ENCODE results near the gene DMD. TPM values are rescaled to one million over a fixed set of nuclear protein-coding genes. Genes with fewer than 3 reads are reported as not detected.

DMD gene
- total RNA-seq, 1 donor from 2014 or later = 143 TPM

- DNase-seq = no peak
- H3K4me1 ChIP-seq = no peaks in the 10 kb centered on the region
Measured at GRCh38 chrX:31547816-31548215, 1663.5 kb downstream of the DMD start.

GRCh38 chrX:31547416-31547815, 1663.9 kb downstream of the DMD start:
- TF ChIP-seq CTCF (IDR thresholded peaks at IDR 0.05; ENCODE audit: borderline replicate concordance) = no peak
- intact Hi-C loops (cut with micrococcal nuclease) = no loop called here
- no peaks in the 10 kb centered on the region for H3K4me1 ChIP-seq

More at GRCh38 chrX:31547816-31548215, 1663.5 kb downstream of the DMD start:
- no peaks in the 10 kb centered on the region for H3K27me3 ChIP-seq (ENCODE audit: low read depth)
- TF ChIP-seq CTCF (IDR thresholded peaks at IDR 0.05; ENCODE audit: borderline replicate concordance) = no peak
- intact Hi-C loops (cut with micrococcal nuclease) = no loop called here
- H3K27ac ChIP-seq (replicated peaks) = no peak overlapping the region
- H3K36me3 ChIP-seq = no peaks in the 10 kb centered on the region
- no peaks in the 10 kb centered on the region for H3K9me3 ChIP-seq (replicated peaks)
- H3K4me3 ChIP-seq = no peak overlapping the region

GRCh38 chrX:31546126-31546525, 1665.2 kb downstream of the DMD start:
- Histone ChIP-seq H3K9me3 (replicated peaks) (no peaks in the 10 kb centered on the region), H3K4me3 (no peak overlapping the region), H3K4me1 (no peaks in the 10 kb centered on the region), H3K27ac (replicated peaks) (no peak overlapping the region), H3K36me3 (no peaks in the 10 kb centered on the region), H3K27me3 (ENCODE audit: low read depth) (no peaks in the 10 kb centered on the region)
- no peak for TF ChIP-seq CTCF (IDR thresholded peaks at IDR 0.05; ENCODE audit: borderline replicate concordance)
- DNase-seq = no peak
- intact Hi-C loops (cut with micrococcal nuclease) = no loop called here

More at GRCh38 chrX:31547416-31547815, 1663.9 kb downstream of the DMD start:
- H3K27me3 ChIP-seq (ENCODE audit: low read depth) = no peaks in the 10 kb centered on the region
- no peaks in the 10 kb centered on the region for H3K36me3 ChIP-seq
- H3K4me3 ChIP-seq = no peak overlapping the region
- H3K27ac ChIP-seq (replicated peaks) = no peak overlapping the region
- H3K9me3 ChIP-seq (replicated peaks) = no peaks in the 10 kb centered on the region
- DNase-seq = no peak

- intact Hi-C loops (cut with micrococcal nuclease) = no loop called here
- no peak for TF ChIP-seq CTCF (IDR thresholded peaks at IDR 0.05; ENCODE audit: borderline replicate concordance)
- H3K4me3 ChIP-seq = no peak overlapping the region
- no peak overlapping the region for H3K27ac ChIP-seq (replicated peaks)
- no peaks in the 10 kb centered on the region for H3K27me3 ChIP-seq (ENCODE audit: low read depth)
- H3K9me3 ChIP-seq (replicated peaks) = no peaks in the 10 kb centered on the region
- no peaks in the 10 kb centered on the region for H3K36me3 ChIP-seq
- DNase-seq = no peak
- H3K4me1 ChIP-seq = no peaks in the 10 kb centered on the region
Measured at GRCh38 chrX:31545726-31546125, 1665.6 kb downstream of the DMD start.

GRCh38 chrX:31545191-31545590, 1666.2 kb downstream of the DMD start:
- Histone ChIP-seq H3K27me3 (ENCODE audit: low read depth) (no peaks in the 10 kb centered on the region), H3K9me3 (replicated peaks) (no peaks in the 10 kb centered on the region), H3K36me3 (no peaks in the 10 kb centered on the region), H3K4me3 (no peak overlapping the region), H3K27ac (replicated peaks) (no peak overlapping the region), H3K4me1 (no peaks in the 10 kb centered on the region)
- intact Hi-C loops (cut with micrococcal nuclease) = no loop called here
- DNase-seq = no peak
- TF ChIP-seq CTCF (IDR thresholded peaks at IDR 0.05; ENCODE audit: borderline replicate concordance) = no peak

- Histone ChIP-seq H3K27me3 (ENCODE audit: low read depth) (no peaks in the 10 kb centered on the region), H3K27ac (replicated peaks) (no peak overlapping the region), H3K4me3 (no peak overlapping the region), H3K4me1 (no peaks in the 10 kb centered on the region), H3K36me3 (no peaks in the 10 kb centered on the region), H3K9me3 (replicated peaks) (no peaks in the 10 kb centered on the region)
- intact Hi-C loops (cut with micrococcal nuclease) = no loop called here
- DNase-seq = no peak
- TF ChIP-seq CTCF (IDR thresholded peaks at IDR 0.05; ENCODE audit: borderline replicate concordance) = no peak
Measured at GRCh38 chrX:31543634-31544033, 1667.7 kb downstream of the DMD start.
